Right lobe of liver (tissue), 4 donors: ENCODE measurements around the gene SLC7A14.

Experiments
- POLR2A ChIP-seq: fragments of 450-650 bp; IDR thresholded peaks from one replicate; pipeline ENCODE4 v1.6.1; 2017; ENCODE audit warnings: antibody characterized with exemption, mild to moderate bottlenecking
- TF ChIP-seq, protein P1 (sequence below), 4 donors: fragments of 200-600 bp in 3 of 4; fragments of 450-650 bp in 1 of 4; IDR thresholded peaks; one replicate each; pipeline versions ENCODE4 v1.5.1 to v1.8.0; 2016 to 2022; ENCODE audit warnings: antibody characterized with exemption in 4 of 4, mild to moderate bottlenecking in 2 of 4
- donor health status: DM: no; HTN: no; CAD: no.
- donor health status: DM: no; HTN: no; CAD: no.
- donor health status: DM: no; HTN: yes; CAD: no.

DNA sequence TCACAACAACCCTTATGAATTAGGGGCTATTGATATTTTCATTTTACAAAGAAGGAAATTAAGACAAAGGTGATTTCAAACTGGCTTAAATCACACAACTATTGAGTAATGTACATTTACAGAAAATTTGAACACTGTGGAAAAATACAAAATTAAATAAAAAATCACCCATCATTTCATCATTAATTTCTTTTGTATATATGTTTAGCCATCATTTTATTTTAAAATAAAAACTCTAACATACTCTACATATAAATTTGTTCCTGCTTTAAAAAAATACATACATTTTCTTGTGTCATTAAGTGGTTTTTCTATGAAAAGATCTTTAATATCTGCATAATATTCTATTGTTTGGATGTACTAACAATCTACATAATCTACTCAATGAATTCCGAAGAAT, 147.0 kb downstream of the SLC7A14 start:
- TF ChIP-seq, protein P1, sequence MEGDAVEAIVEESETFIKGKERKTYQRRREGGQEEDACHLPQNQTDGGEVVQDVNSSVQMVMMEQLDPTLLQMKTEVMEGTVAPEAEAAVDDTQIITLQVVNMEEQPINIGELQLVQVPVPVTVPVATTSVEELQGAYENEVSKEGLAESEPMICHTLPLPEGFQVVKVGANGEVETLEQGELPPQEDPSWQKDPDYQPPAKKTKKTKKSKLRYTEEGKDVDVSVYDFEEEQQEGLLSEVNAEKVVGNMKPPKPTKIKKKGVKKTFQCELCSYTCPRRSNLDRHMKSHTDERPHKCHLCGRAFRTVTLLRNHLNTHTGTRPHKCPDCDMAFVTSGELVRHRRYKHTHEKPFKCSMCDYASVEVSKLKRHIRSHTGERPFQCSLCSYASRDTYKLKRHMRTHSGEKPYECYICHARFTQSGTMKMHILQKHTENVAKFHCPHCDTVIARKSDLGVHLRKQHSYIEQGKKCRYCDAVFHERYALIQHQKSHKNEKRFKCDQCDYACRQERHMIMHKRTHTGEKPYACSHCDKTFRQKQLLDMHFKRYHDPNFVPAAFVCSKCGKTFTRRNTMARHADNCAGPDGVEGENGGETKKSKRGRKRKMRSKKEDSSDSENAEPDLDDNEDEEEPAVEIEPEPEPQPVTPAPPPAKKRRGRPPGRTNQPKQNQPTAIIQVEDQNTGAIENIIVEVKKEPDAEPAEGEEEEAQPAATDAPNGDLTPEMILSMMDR (IDR thresholded peaks at IDR 0.05) = no peak
- no peak for TF ChIP-seq POLR2A
